Measurements from ENCODE around the gene PDE6D. TPM values are rescaled to one million over a fixed set of nuclear protein-coding genes. Genes with fewer than 3 reads are reported as not detected.

The PDE6D gene
- total and polyA plus RNA-seq, 2 donors (not counting 1 experiment from before 2014, with no cell fraction given), result 31.9 to 36.5 TPM

- no peak overlapping the region for H3K4me2 ChIP-seq (replicated peaks; ENCODE audit: low read depth, low read length, poor library complexity, severe bottlenecking)
Measured at GRCh38 chr2:231691251-231691772, 89.8 kb downstream of the PDE6D start.

More at GRCh38 chr2:231691251-231691772, 89.8 kb downstream of the PDE6D start:
- Histone ChIP-seq H3K9me3 (ENCODE audit: control extremely low read depth in 1 of 3, control insufficient read depth in 2 of 3, insufficient read depth in 1 of 3, low read length in 2 of 3) (no peaks in the 10 kb centered on the region), H4K20me1 (ENCODE audit: control insufficient read depth, insufficient read depth, low read length, poor library complexity, severe bottlenecking) (no peaks in the 10 kb centered on the region), H3K4me3 (ENCODE audit: control extremely low read depth in 1 of 5, extremely low read depth in 1 of 5, insufficient read depth in 1 of 5, low read depth in 2 of 5, low read length in 4 of 5) (no peak overlapping the region), H3K4me1 (ENCODE audit: control insufficient read depth in 2 of 2, insufficient read depth in 2 of 2, low read length in 2 of 2) (peaks cover 9 to 13% of the 10 kb centered on the region in 2 donors), H2AFZ (ENCODE audit: insufficient read depth, low read depth, low read length, poor library complexity, severe bottlenecking) (no peak overlapping the region), H3K27ac (ENCODE audit: low read length in 2 of 2) (no peak overlapping the region), H3K79me2 (ENCODE audit: control insufficient read depth, insufficient read depth, low read length) (peaks cover 3% of the 10 kb centered on the region), H3K27me3 (replicated peaks in 1 of 4; ENCODE audit: control extremely low read depth in 1 of 4, control insufficient read depth in 3 of 4, insufficient read depth in 4 of 4, low read length in 3 of 4) (no peaks in the 10 kb centered on the region), H3K36me3 (replicated peaks in 1 of 2; ENCODE audit: control extremely low read depth in 1 of 2, control insufficient read depth in 1 of 2, extremely low read depth in 1 of 2, insufficient read depth in 2 of 2, low read length in 1 of 2) (no peaks in the 10 kb centered on the region), H3K9ac (ENCODE audit: low read length) (no peak overlapping the region)
- intact Hi-C loops (cut with micrococcal nuclease), result no loop called here
- Mint-ChIP-seq H3K9me3 (ENCODE audit: insufficient read depth) (no peaks in the 10 kb centered on the region), H3K27me3 (no peaks in the 10 kb centered on the region), H3K4me3 (no peak overlapping the region), H3K4me1 (peaks cover 16% of the 10 kb centered on the region), H3K27ac (peak overlapping the region; percentile 10)
- no peak for ATAC-seq (ENCODE audit: low read depth)
- POLR2A ChIA-PET, result interaction anchor here (1.1 kb wide), 1 partner anchor 12 kb away, joined by 3 read pairs; no protein-coding TSS in a partner anchor
- no peak for TF ChIP-seq CTCF (IDR thresholded peaks at IDR 0.05)
- TF ChIP-seq EZH2 (IDR thresholded peaks at IDR 0.05; ENCODE audit: borderline replicate concordance, insufficient read depth, low read depth, low read length, poor library complexity, severe bottlenecking), result no peak
- CTCF ChIA-PET, result interaction anchor here (0.7 to 21.6 kb wide), 4 partner anchors 11 to 25 kb away, joined by 3 to 785 read pairs (median 68); no protein-coding TSS in a partner anchor
- no peak for DNase-seq
- WGBS (ENCODE audit: insufficient coverage), result 89% methylated on average over 9 of the region's 9 CpGs
